Bronchial epithelial cell (primary cell): Measurements from ENCODE around the gene NELFA. TPM values are rescaled to one million over a fixed set of nuclear protein-coding genes. Genes with fewer than 3 reads are reported as not detected.

Experiments used
- DNase-seq: peaks from one replicate; pipeline ENCODE4 v3.0.0-alpha.2; 2010; ENCODE audit warnings: low read depth
- FAIRE-seq: peaks from 2 replicates; lab custom pipeline; 2011; peaks lifted over from hg19 to GRCh38; lab: Jason Lieb, UNC
- H3K27me3 ChIP-seq: 2 replicates; pipeline ENCODE4 v1.5.1; 2011; ENCODE audit warnings: low read length; ENCODE audit not compliant: control insufficient read depth, insufficient read depth
- H3K36me3 ChIP-seq: 2 replicates; pipeline ENCODE4 v1.5.1; 2011; ENCODE audit warnings: low read length; ENCODE audit not compliant: control insufficient read depth, insufficient read depth
- H3K4me3 ChIP-seq: 2 replicates; pipeline ENCODE4 v1.5.1; 2011; ENCODE audit warnings: mild to moderate bottlenecking, low read depth, low read length, control low read depth
- CTCF ChIP-seq: IDR thresholded peaks from 2 replicates; pipeline ENCODE4 v1.5.1; 2011; ENCODE audit warnings: mild to moderate bottlenecking, moderate library complexity, low read length, control low read depth, inconsistent platforms; ENCODE audit not compliant: insufficient read depth, severe bottlenecking
- total RNA-seq: library from RNA; depleted of rRNA; stranded (reverse); fragments of >200 nt; gene quantifications from 2 replicates; pipeline ENCODE4 v1.2.1, GENCODE V29; 2014

NELFA gene
- total RNA-seq, 1 donor from 2014 or later: 14.7 TPM

GRCh38 chr4:1969928-1970723 is 38.6 kb downstream of the NELFA start:
- H3K36me3 ChIP-seq: peaks cover 12% of the 10 kb centered on the region
- no peak overlapping the region for H3K4me3 ChIP-seq

GRCh38 chr4:1968686-1969295 is 40.0 kb downstream of the NELFA start:
- TF ChIP-seq CTCF: no peak
- Histone ChIP-seq H3K4me3 (no peak overlapping the region), H3K36me3 (peaks cover 9% of the 10 kb centered on the region), H3K27me3 (no peaks in the 10 kb centered on the region)
- FAIRE-seq (no peak), DNase-seq (no peak)

More at GRCh38 chr4:1969928-1970723, 38.6 kb downstream of the NELFA start:
- no peaks in the 10 kb centered on the region for H3K27me3 ChIP-seq
- DNase-seq (no peak), FAIRE-seq (no peak)
- TF ChIP-seq CTCF: no peak

GRCh38 chr4:1967512-1968149 is 41.1 kb downstream of the NELFA start:
- FAIRE-seq: peak; percentile 36
- peaks cover 6% of the 10 kb centered on the region for H3K36me3 ChIP-seq
- no peaks in the 10 kb centered on the region for H3K27me3 ChIP-seq
- no peak overlapping the region for H3K4me3 ChIP-seq
- DNase-seq: no peak
- no peak for TF ChIP-seq CTCF

- DNase-seq (no peak), FAIRE-seq (no peak)
- Histone ChIP-seq H3K36me3 (peaks cover 12% of the 10 kb centered on the region), H3K4me3 (no peak overlapping the region), H3K27me3 (no peaks in the 10 kb centered on the region)
- TF ChIP-seq CTCF: no peak
These were observed 43.8 kb downstream of the NELFA start for GRCh38 chr4:1964971-1965370.

- H3K36me3 ChIP-seq: peaks cover 13% of the 10 kb centered on the region
- no peaks in the 10 kb centered on the region for H3K27me3 ChIP-seq
- TF ChIP-seq CTCF: no peak
- no peak for FAIRE-seq
- H3K4me3 ChIP-seq: no peak overlapping the region
- DNase-seq: no peak
These were observed 44.3 kb downstream of the NELFA start for GRCh38 chr4:1964443-1964842.
